Upper lobe of left lung (tissue), 6 donors: ENCODE measurements around the gene SPAG16. TPM values are rescaled to one million over a fixed set of nuclear protein-coding genes. Genes with fewer than 3 reads are reported as not detected.

Experiments used
- ATAC-seq, 2 donors: fragments of 200-7000 bp; cut with Tn5 transposase; one replicate each; pipeline ENCODE4 v1.9.1; 2022; ENCODE audit warnings: mild to moderate bottlenecking in 2 of 2, moderate library complexity in 2 of 2; ENCODE audit not compliant: low FRiP score in 2 of 2
- DNase-seq, 2 donors: peaks; one replicate each; pipeline ENCODE4 v3.0.0-alpha.2; 2019 to 2020
- H3K27ac ChIP-seq, 4 donors: fragments of 200-600 bp; sonication (generic); one replicate each; pipeline ENCODE4 v1.5.1; 2016 to 2019
- H3K27me3 ChIP-seq, 4 donors: fragments of 200-600 bp; sonication (generic); one replicate each; pipeline ENCODE4 v1.5.1; 2017 to 2019
- H3K36me3 ChIP-seq, 4 donors: fragments of 200-600 bp; sonication (generic); one replicate each; pipeline ENCODE4 v1.5.1; 2016 to 2019
- H3K4me1 ChIP-seq, 4 donors: fragments of 200-600 bp; sonication (generic); one replicate each; pipeline ENCODE4 v1.5.1; 2018 to 2019
- H3K4me3 ChIP-seq, 4 donors: fragments of 200-600 bp; sonication (generic); one replicate each; pipeline ENCODE4 v1.5.1; 2017 to 2019; ENCODE audit warnings: mild to moderate bottlenecking in 2 of 4, moderate library complexity in 1 of 4
- H3K9me3 ChIP-seq, 4 donors: fragments of 200-600 bp; sonication (generic); one replicate each; pipeline ENCODE4 v1.5.1; 2018 to 2019
- EP300 ChIP-seq, 4 donors: sonication (generic); formaldehyde crosslinking; IDR thresholded peaks; one replicate each; pipeline ENCODE4 v1.5.1; 2017; ENCODE audit warnings: antibody characterized with exemption in 4 of 4, control low read depth in 2 of 4
- POLR2A ChIP-seq, 4 donors: fragments of 450-650 bp; IDR thresholded peaks; one replicate each; pipeline ENCODE4 v1.5.1; 2016 to 2017; ENCODE audit warnings: antibody characterized with exemption in 4 of 4, mild to moderate bottlenecking in 2 of 4
- POLR2AphosphoS5 ChIP-seq, 2 donors: sonication (generic); formaldehyde crosslinking; IDR thresholded peaks; one replicate each; pipeline ENCODE4 v1.5.1; 2017; ENCODE audit warnings: antibody characterized with exemption in 2 of 2
- WGBS, 2 donors: methylation state at CpG; one replicate each; pipeline ENCODE4 v1.1.5; 2017 to 2018; 5-methylcytosine and 5-hydroxymethylcytosine counted together
- total RNA-seq, 6 donors: library from RNA; depleted of rRNA in 4 of 6; stranded (reverse); fragments of >200 nt in 4 of 6; gene quantifications; one replicate each; pipeline versions ENCODE4 v1.1.0 to v1.2.1, GENCODE V29; 2016 to 2021
- TF ChIP-seq, protein P1 (sequence below), 6 experiments: fragments of 450-650 bp in 4 of 6; fragments of 200-600 bp in 2 of 6; sonication (generic) in 2 of 6; IDR thresholded peaks; one replicate each; pipeline ENCODE4 v1.5.1; 2016 to 2019; ENCODE audit warnings: antibody characterized with exemption in 6 of 6
- donor health status: DM: no; HTN: no; CAD: no; lungs with moderate emphysema.
- donor health status: DM: no; HTN: yes; CAD: no; lungs with severe emphysema.

The SPAG16 gene
- total RNA-seq, 6 donors from 2014 or later: 9.7 to 65.0 (median 12.9) TPM

GRCh38 chr2:213415093-213415492 lies 130.8 kb downstream of the SPAG16 start:
- H3K27me3 ChIP-seq: no peaks in the 10 kb centered on the region
- ATAC-seq (no peak), DNase-seq (no peak)
- no peak overlapping the region for H3K27ac ChIP-seq
- WGBS, 2 donors: 83 to 89% methylated on average over 1 of the region's 1 CpG
- no peak for TF ChIP-seq EP300 (IDR thresholded peaks at IDR 0.05)
- TF ChIP-seq POLR2AphosphoS5 (IDR thresholded peaks at IDR 0.05): no peak
- TF ChIP-seq POLR2A (IDR thresholded peaks at IDR 0.05): no peak
- TF ChIP-seq, protein P1, sequence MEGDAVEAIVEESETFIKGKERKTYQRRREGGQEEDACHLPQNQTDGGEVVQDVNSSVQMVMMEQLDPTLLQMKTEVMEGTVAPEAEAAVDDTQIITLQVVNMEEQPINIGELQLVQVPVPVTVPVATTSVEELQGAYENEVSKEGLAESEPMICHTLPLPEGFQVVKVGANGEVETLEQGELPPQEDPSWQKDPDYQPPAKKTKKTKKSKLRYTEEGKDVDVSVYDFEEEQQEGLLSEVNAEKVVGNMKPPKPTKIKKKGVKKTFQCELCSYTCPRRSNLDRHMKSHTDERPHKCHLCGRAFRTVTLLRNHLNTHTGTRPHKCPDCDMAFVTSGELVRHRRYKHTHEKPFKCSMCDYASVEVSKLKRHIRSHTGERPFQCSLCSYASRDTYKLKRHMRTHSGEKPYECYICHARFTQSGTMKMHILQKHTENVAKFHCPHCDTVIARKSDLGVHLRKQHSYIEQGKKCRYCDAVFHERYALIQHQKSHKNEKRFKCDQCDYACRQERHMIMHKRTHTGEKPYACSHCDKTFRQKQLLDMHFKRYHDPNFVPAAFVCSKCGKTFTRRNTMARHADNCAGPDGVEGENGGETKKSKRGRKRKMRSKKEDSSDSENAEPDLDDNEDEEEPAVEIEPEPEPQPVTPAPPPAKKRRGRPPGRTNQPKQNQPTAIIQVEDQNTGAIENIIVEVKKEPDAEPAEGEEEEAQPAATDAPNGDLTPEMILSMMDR (IDR thresholded peaks at IDR 0.05): no peak
- H3K4me3 ChIP-seq: no peak overlapping the region
- H3K4me1 ChIP-seq: no peaks in the 10 kb centered on the region
- no peaks in the 10 kb centered on the region for H3K9me3 ChIP-seq
- H3K36me3 ChIP-seq: no peaks in the 10 kb centered on the region

- Histone ChIP-seq H3K27ac (no peak overlapping the region), H3K4me1 (no peaks in the 10 kb centered on the region), H3K4me3 (no peak overlapping the region), H3K9me3 (no peaks in the 10 kb centered on the region), H3K36me3 (no peaks in the 10 kb centered on the region), H3K27me3 (no peaks in the 10 kb centered on the region)
- DNase-seq (no peak), ATAC-seq (no peak)
- no peak for TF ChIP-seq EP300 (IDR thresholded peaks at IDR 0.05)
- TF ChIP-seq, protein P1 (IDR thresholded peaks at IDR 0.05): no peak
- TF ChIP-seq POLR2A (IDR thresholded peaks at IDR 0.05): no peak
- no peak for TF ChIP-seq POLR2AphosphoS5 (IDR thresholded peaks at IDR 0.05)
- 50 to 55% methylated on average over 1 of the region's 1 CpG for WGBS, 2 donors
These were observed 132.6 kb downstream of the SPAG16 start for GRCh38 chr2:213416832-213417231.

DNA sequence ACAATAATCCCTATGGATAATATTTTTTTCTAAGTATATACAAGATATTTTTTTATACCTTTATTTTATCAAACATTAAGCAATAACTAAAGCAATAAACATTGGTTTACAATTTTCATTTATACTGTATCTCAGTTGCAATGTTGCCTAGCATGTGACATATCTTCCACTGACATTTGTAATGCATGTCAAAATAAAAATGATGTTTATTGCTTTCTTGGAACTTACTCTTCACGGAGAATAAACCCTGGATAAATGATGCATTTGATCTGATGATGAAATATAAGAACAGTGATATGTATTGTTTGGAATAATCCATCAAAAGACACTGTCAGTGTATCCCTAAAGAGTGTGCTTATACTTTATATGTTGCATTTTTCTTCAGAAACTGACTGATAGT lies 135.7 kb downstream of the SPAG16 start:
- Histone ChIP-seq H3K9me3 (no peaks in the 10 kb centered on the region), H3K27me3 (no peaks in the 10 kb centered on the region), H3K27ac (no peak overlapping the region), H3K36me3 (no peaks in the 10 kb centered on the region), H3K4me3 (no peak overlapping the region), H3K4me1 (no peaks in the 10 kb centered on the region)
- DNase-seq: no peak
- no peak for ATAC-seq
- TF ChIP-seq, protein P1 (IDR thresholded peaks at IDR 0.05): no peak
- TF ChIP-seq EP300 (IDR thresholded peaks at IDR 0.05) (no peak), POLR2A (IDR thresholded peaks at IDR 0.05) (no peak), POLR2AphosphoS5 (IDR thresholded peaks at IDR 0.05) (no peak)
- 69 to 70% methylated on average over 1 of the region's 1 CpG for WGBS, 2 donors

- ATAC-seq: peak in 1 of 2 donors; percentile 56
- TF ChIP-seq EP300 (IDR thresholded peaks at IDR 0.05): no peak
- TF ChIP-seq POLR2A (IDR thresholded peaks at IDR 0.05): no peak
- no peak for TF ChIP-seq POLR2AphosphoS5 (IDR thresholded peaks at IDR 0.05)
- TF ChIP-seq, protein P1 (IDR thresholded peaks at IDR 0.05): no peak
- 81 to 87% methylated on average over 3 to 5 of the region's 5 CpGs for WGBS, 2 donors
These were observed 136.6 kb downstream of the SPAG16 start for GRCh38 chr2:213420828-213421385.

GRCh38 chr2:213422211-213422610 lies 137.9 kb downstream of the SPAG16 start:
- Histone ChIP-seq H3K36me3 (no peaks in the 10 kb centered on the region), H3K4me3 (no peak overlapping the region), H3K4me1 (no peaks in the 10 kb centered on the region), H3K27ac (no peak overlapping the region), H3K27me3 (no peaks in the 10 kb centered on the region), H3K9me3 (no peaks in the 10 kb centered on the region)
- WGBS, 2 donors: 80 to 86% methylated on average over 2 of the region's 2 CpGs
- DNase-seq: peak in 1 of 2 donors; percentile 22
- TF ChIP-seq EP300 (IDR thresholded peaks at IDR 0.05): no peak
- no peak for TF ChIP-seq POLR2AphosphoS5 (IDR thresholded peaks at IDR 0.05)
- TF ChIP-seq, protein P1 (IDR thresholded peaks at IDR 0.05): no peak
- no peak for TF ChIP-seq POLR2A (IDR thresholded peaks at IDR 0.05)
- ATAC-seq: peak in 1 of 2 donors; percentile 63

More at GRCh38 chr2:213420828-213421385, 136.6 kb downstream of the SPAG16 start:
- Histone ChIP-seq H3K36me3 (no peaks in the 10 kb centered on the region), H3K4me3 (no peak overlapping the region), H3K27me3 (no peaks in the 10 kb centered on the region), H3K9me3 (no peaks in the 10 kb centered on the region), H3K4me1 (no peaks in the 10 kb centered on the region), H3K27ac (no peak overlapping the region)
- peak in 1 of 2 donors; percentile 29 for DNase-seq
